HG02571 (cell line): Measurements from ENCODE around the gene DDB1.
A peak's percentile ranks its signal among the peaks of the same experiment; 100 is the strongest.

Experiments used
- ATAC-seq: cut with Tn5 transposase; IDR thresholded peaks from one replicate; pipeline ENCODE4 v1.9.1; 2021; ENCODE audit warnings: mild to moderate bottlenecking, moderate library complexity; ENCODE audit not compliant: unreplicated experiment

Gene DDB1

GRCh38 chr11:61332797-61333549 lies at the start of gene DDB1, which contains the start of gene TKFC:
Gene DDB1, minus strand, starts transcription at chr11:61333105. Its CDS starts 137 bp downstream, at chr11:61332968.
Gene TKFC, plus strand, starts transcription at chr11:61333228. Its CDS starts 1,501 bp downstream, at chr11:61334729.
- peak; percentile 90 for ATAC-seq

GRCh38 chr11:61380884-61381283 lies 48.0 kb upstream of the DDB1 start:
- ATAC-seq, result no peak

- no peak for ATAC-seq
Measured at GRCh38 chr11:61378713-61379313, 45.9 kb upstream of the DDB1 start.

GRCh38 chr11:61377461-61378160 lies 44.7 kb upstream of the DDB1 start:
- no peak for ATAC-seq

- ATAC-seq, result no peak
Measured at GRCh38 chr11:61375761-61376108, 42.8 kb upstream of the DDB1 start.

GRCh38 chr11:61372659-61373420 lies 39.9 kb upstream of the DDB1 start:
- ATAC-seq, result no peak

GRCh38 chr11:61370349-61371005 lies 37.6 kb upstream of the DDB1 start:
- no peak for ATAC-seq

GRCh38 chr11:61369372-61370348 lies 36.8 kb upstream of the DDB1 start:
- ATAC-seq, result peak; percentile 45

- no peak for ATAC-seq
Measured at GRCh38 chr11:61368646-61369045, 35.7 kb upstream of the DDB1 start.

- no peak for ATAC-seq
Measured at GRCh38 chr11:61367406-61367805, 34.5 kb upstream of the DDB1 start.

GRCh38 chr11:61364012-61364675 lies 31.2 kb upstream of the DDB1 start:
- ATAC-seq, result no peak

GRCh38 chr11:61362542-61362875 lies 29.6 kb upstream of the DDB1 start:
- ATAC-seq, result no peak

GRCh38 chr11:61361741-61362541 lies 29.0 kb upstream of the DDB1 start, which contains the start of the genes CYB561A3 and TMEM138:
Gene CYB561A3, minus strand, starts transcription at chr11:61361882. Its CDS starts 5,169 bp downstream, at chr11:61356713.
Gene TMEM138, plus strand, starts transcription at chr11:61362374. Its CDS starts 2,017 bp downstream, at chr11:61364391.
- peak; percentile 81 for ATAC-seq

GRCh38 chr11:61361237-61361740 lies 28.4 kb upstream of the DDB1 start:
- ATAC-seq, result no peak

GRCh38 chr11:61359516-61359915 lies 26.6 kb upstream of the DDB1 start:
- no peak for ATAC-seq

GRCh38 chr11:61358566-61358965 lies 25.7 kb upstream of the DDB1 start:
- no peak for ATAC-seq

GRCh38 chr11:61357894-61358239 lies 25.0 kb upstream of the DDB1 start:
- ATAC-seq, result no peak
